Stimulated activated naive CD8-positive, alpha-beta T cell treated with anti-CD3 and anti-CD28 coated beads, Interleukin-15, Interleukin-2, amounts not matched to agents 100 ng/mL and 50 ng/mL, for 24 hours (primary cell): ENCODE data around the gene ABAT.
A peak's percentile ranks its signal among the peaks of the same experiment; 100 is the strongest.

Source experiments
- H3K27ac Mint-ChIP-seq: one replicate; pipeline ENCODE4 v1.8.0; 2021; ENCODE audit warnings: mild to moderate bottlenecking, mixed read lengths
- H3K27me3 Mint-ChIP-seq: one replicate; pipeline ENCODE4 v1.8.0; 2021; ENCODE audit warnings: mixed read lengths
- H3K36me3 Mint-ChIP-seq: one replicate; pipeline ENCODE4 v1.8.0; 2021; ENCODE audit warnings: low read depth, mixed read lengths
- H3K4me1 Mint-ChIP-seq: one replicate; pipeline ENCODE4 v1.8.0; 2021; ENCODE audit warnings: low read depth, mixed read lengths
- H3K4me3 Mint-ChIP-seq: one replicate; pipeline ENCODE4 v1.8.0; 2021; ENCODE audit warnings: mild to moderate bottlenecking, mixed read lengths
- H3K9me3 Mint-ChIP-seq: one replicate; pipeline ENCODE4 v1.8.0; 2021; ENCODE audit warnings: mixed read lengths

The ABAT gene

GRCh38 chr16:8714174-8714573, 39.8 kb downstream of the ABAT start:
- Mint-ChIP-seq H3K9me3 (peaks cover 4% of the 10 kb centered on the region), H3K36me3 (peaks cover 33% of the 10 kb centered on the region), H3K27me3 (no peaks in the 10 kb centered on the region), H3K4me3 (no peak overlapping the region), H3K27ac (no peak overlapping the region), H3K4me1 (no peaks in the 10 kb centered on the region)

- Mint-ChIP-seq H3K4me3 (no peak overlapping the region), H3K27ac (no peak overlapping the region), H3K36me3 (peaks cover 33% of the 10 kb centered on the region), H3K27me3 (no peaks in the 10 kb centered on the region), H3K4me1 (no peaks in the 10 kb centered on the region), H3K9me3 (peaks cover 4% of the 10 kb centered on the region)
These were observed 40.4 kb downstream of the ABAT start for GRCh38 chr16:8714807-8715206.

GRCh38 chr16:8716052-8716451, 41.6 kb downstream of the ABAT start:
- H3K27me3 Mint-ChIP-seq: no peaks in the 10 kb centered on the region
- no peaks in the 10 kb centered on the region for H3K4me1 Mint-ChIP-seq
- peaks cover 4% of the 10 kb centered on the region for H3K9me3 Mint-ChIP-seq
- H3K36me3 Mint-ChIP-seq: peaks cover 29% of the 10 kb centered on the region
- H3K4me3 Mint-ChIP-seq: no peak overlapping the region
- H3K27ac Mint-ChIP-seq: no peak overlapping the region

GRCh38 chr16:8716592-8716991, 42.2 kb downstream of the ABAT start:
- H3K4me1 Mint-ChIP-seq: no peaks in the 10 kb centered on the region

GRCh38 chr16:8717469-8717868, 43.1 kb downstream of the ABAT start:
- Mint-ChIP-seq H3K27me3 (no peaks in the 10 kb centered on the region), H3K4me1 (no peaks in the 10 kb centered on the region), H3K27ac (no peak overlapping the region), H3K4me3 (no peak overlapping the region), H3K36me3 (peaks cover 24% of the 10 kb centered on the region), H3K9me3 (no peaks in the 10 kb centered on the region)

More at GRCh38 chr16:8716592-8716991, 42.2 kb downstream of the ABAT start:
- Mint-ChIP-seq H3K27ac (no peak overlapping the region), H3K4me3 (no peak overlapping the region), H3K36me3 (peaks cover 24% of the 10 kb centered on the region), H3K27me3 (no peaks in the 10 kb centered on the region), H3K9me3 (no peaks in the 10 kb centered on the region)

- Mint-ChIP-seq H3K4me1 (no peaks in the 10 kb centered on the region), H3K4me3 (no peak overlapping the region), H3K9me3 (no peaks in the 10 kb centered on the region), H3K36me3 (peaks cover 24% of the 10 kb centered on the region), H3K27me3 (no peaks in the 10 kb centered on the region), H3K27ac (no peak overlapping the region)
These were observed 43.5 kb downstream of the ABAT start for GRCh38 chr16:8717892-8718415.

GRCh38 chr16:8718851-8719680, 44.6 kb downstream of the ABAT start:
- Mint-ChIP-seq H3K27ac (no peak overlapping the region), H3K4me3 (no peak overlapping the region), H3K4me1 (no peaks in the 10 kb centered on the region), H3K36me3 (peaks cover 21% of the 10 kb centered on the region), H3K9me3 (no peaks in the 10 kb centered on the region), H3K27me3 (no peaks in the 10 kb centered on the region)

GRCh38 chr16:8720080-8720966, 45.9 kb downstream of the ABAT start:
- Mint-ChIP-seq H3K27ac (no peak overlapping the region), H3K36me3 (peaks cover 21% of the 10 kb centered on the region), H3K4me1 (no peaks in the 10 kb centered on the region), H3K4me3 (no peak overlapping the region), H3K27me3 (no peaks in the 10 kb centered on the region), H3K9me3 (no peaks in the 10 kb centered on the region)

- H3K27me3 Mint-ChIP-seq: no peaks in the 10 kb centered on the region
- H3K36me3 Mint-ChIP-seq: peaks cover 21% of the 10 kb centered on the region
- H3K9me3 Mint-ChIP-seq: no peaks in the 10 kb centered on the region
- no peaks in the 10 kb centered on the region for H3K4me1 Mint-ChIP-seq
- no peak overlapping the region for H3K27ac Mint-ChIP-seq
- no peak overlapping the region for H3K4me3 Mint-ChIP-seq
These were observed 46.5 kb downstream of the ABAT start for GRCh38 chr16:8720967-8721308.

GRCh38 chr16:8721336-8722024, 47.1 kb downstream of the ABAT start:
- no peak overlapping the region for H3K4me3 Mint-ChIP-seq
- no peak overlapping the region for H3K27ac Mint-ChIP-seq
- no peaks in the 10 kb centered on the region for H3K4me1 Mint-ChIP-seq
- peaks cover 17% of the 10 kb centered on the region for H3K36me3 Mint-ChIP-seq
- no peaks in the 10 kb centered on the region for H3K27me3 Mint-ChIP-seq
- H3K9me3 Mint-ChIP-seq: no peaks in the 10 kb centered on the region

GRCh38 chr16:8722025-8722348, 47.6 kb downstream of the ABAT start:
- H3K27ac Mint-ChIP-seq: no peak overlapping the region
- no peaks in the 10 kb centered on the region for H3K27me3 Mint-ChIP-seq
- H3K36me3 Mint-ChIP-seq: peaks cover 13% of the 10 kb centered on the region
- no peak overlapping the region for H3K4me3 Mint-ChIP-seq
- H3K4me1 Mint-ChIP-seq: peaks cover 2% of the 10 kb centered on the region
- H3K9me3 Mint-ChIP-seq: no peaks in the 10 kb centered on the region

- peaks cover 3% of the 10 kb centered on the region for H3K36me3 Mint-ChIP-seq
- peaks cover 27% of the 10 kb centered on the region for H3K4me1 Mint-ChIP-seq
- no peaks in the 10 kb centered on the region for H3K27me3 Mint-ChIP-seq
- H3K27ac Mint-ChIP-seq: no peak overlapping the region
- no peaks in the 10 kb centered on the region for H3K9me3 Mint-ChIP-seq
- H3K4me3 Mint-ChIP-seq: no peak overlapping the region
These were observed 51.2 kb downstream of the ABAT start for GRCh38 chr16:8725513-8726178.

- Mint-ChIP-seq H3K27me3 (no peaks in the 10 kb centered on the region), H3K9me3 (no peaks in the 10 kb centered on the region), H3K27ac (peak overlapping the region; percentile 91), H3K4me3 (peak overlapping the region; percentile 48), H3K36me3 (peaks cover 3% of the 10 kb centered on the region), H3K4me1 (peaks cover 27% of the 10 kb centered on the region)
These were observed 52.9 kb downstream of the ABAT start for GRCh38 chr16:8727131-8727806.
